Mesenchymal stem cell (in vitro differentiated cells and primary cell): Measurements from ENCODE around the gene MAMDC4.

Source experiments
- DNase-seq: peaks from one replicate; pipeline ENCODE4 v3.0.0-alpha.2; 2013
- H2AFZ ChIP-seq: one replicate; pipeline ENCODE4 v1.6.1; 2013; ENCODE audit warnings: low read depth, mild to moderate bottlenecking, control low read depth, inconsistent platforms, low read length, moderate library complexity
- H2AK5ac ChIP-seq: 2 replicates; pipeline ENCODE4 v1.6.1; 2013; ENCODE audit warnings: low read length, moderate library complexity, mild to moderate bottlenecking, inconsistent platforms; ENCODE audit not compliant: severe bottlenecking
- H2BK120ac ChIP-seq: one replicate; pipeline ENCODE4 v1.6.1; 2013; ENCODE audit warnings: low read depth, mild to moderate bottlenecking, inconsistent platforms, low read length, moderate library complexity
- H2BK12ac ChIP-seq, 2 experiments: one replicate each; pipeline ENCODE4 v1.6.1; 2013; ENCODE audit warnings: inconsistent platforms in 2 of 2, low read length in 2 of 2, mild to moderate bottlenecking in 2 of 2, moderate library complexity in 2 of 2, control low read depth in 1 of 2
- H2BK15ac ChIP-seq: one replicate; pipeline ENCODE4 v1.6.1; 2013; ENCODE audit warnings: mild to moderate bottlenecking, low read depth, inconsistent platforms; ENCODE audit not compliant: poor library complexity, severe bottlenecking
- H2BK5ac ChIP-seq: 2 replicates; pipeline ENCODE4 v1.6.1; 2013; ENCODE audit warnings: low read depth, mild to moderate bottlenecking, low read length, control low read depth, inconsistent platforms; ENCODE audit not compliant: poor library complexity, severe bottlenecking
- H3K14ac ChIP-seq, 2 experiments: one replicate each; pipeline ENCODE4 v1.6.1; 2013; ENCODE audit warnings: inconsistent platforms in 2 of 2, low read length in 2 of 2, control low read depth in 1 of 2, mild to moderate bottlenecking in 1 of 2, moderate library complexity in 1 of 2
- H3K18ac ChIP-seq, 2 experiments: one replicate each; pipeline ENCODE4 v1.6.1; 2013; ENCODE audit warnings: inconsistent platforms in 2 of 2, low read length in 2 of 2, control low read depth in 1 of 2, low read depth in 1 of 2, mild to moderate bottlenecking in 1 of 2
- H3K23ac ChIP-seq, 2 experiments: one replicate each; pipeline ENCODE4 v1.6.1; 2013; ENCODE audit warnings: inconsistent platforms in 2 of 2, low read length in 2 of 2, mild to moderate bottlenecking in 2 of 2, moderate library complexity in 2 of 2, control low read depth in 1 of 2
- H3K27ac ChIP-seq: 2 replicates; pipeline ENCODE4 v1.5.1; 2013; ENCODE audit warnings: mild to moderate bottlenecking, moderate library complexity, low read length, control low read depth, inconsistent platforms; ENCODE audit not compliant: poor library complexity, severe bottlenecking
- H3K27me3 ChIP-seq, 2 experiments: 2 replicates each; pipeline versions ENCODE4 v1.6.1 to v1.7.0; 2013; ENCODE audit warnings: low read length in 2 of 2, mild to moderate bottlenecking in 2 of 2, moderate library complexity in 2 of 2, control low read depth in 1 of 2, inconsistent platforms in 1 of 2; ENCODE audit not compliant: control insufficient read depth in 1 of 2, insufficient read depth in 1 of 2
- H3K36me3 ChIP-seq, 2 experiments: 2 replicates each; pipeline versions ENCODE4 v1.6.1 to v1.7.0; 2013; ENCODE audit warnings: low read length in 2 of 2, control low read depth in 1 of 2, inconsistent platforms in 1 of 2, low read depth in 1 of 2, mild to moderate bottlenecking in 1 of 2; ENCODE audit not compliant: insufficient read depth in 2 of 2, control insufficient read depth in 1 of 2
- H3K4ac ChIP-seq, 2 experiments: one replicate each; pipeline ENCODE4 v1.6.1; 2013; ENCODE audit warnings: inconsistent platforms in 2 of 2, low read length in 2 of 2, mild to moderate bottlenecking in 2 of 2, moderate library complexity in 2 of 2, control low read depth in 1 of 2, low read depth in 1 of 2
- H3K4me1 ChIP-seq: 2 replicates; pipeline ENCODE4 v1.6.1; 2013; ENCODE audit warnings: low read depth, low read length, control low read depth; ENCODE audit not compliant: control insufficient read depth, insufficient read depth
- H3K4me2 ChIP-seq: 2 replicates; pipeline ENCODE4 v1.6.1; 2013; ENCODE audit warnings: low read length, mild to moderate bottlenecking, inconsistent platforms; ENCODE audit not compliant: poor library complexity, severe bottlenecking
- H3K4me3 ChIP-seq, 2 experiments: 2 replicates each; pipeline versions ENCODE4 v1.5.1 to v1.7.0; 2013; ENCODE audit warnings: low read length in 2 of 2, mild to moderate bottlenecking in 2 of 2, control low read depth in 1 of 2, low read depth in 1 of 2; ENCODE audit not compliant: insufficient read depth in 1 of 2
- H3K79me1 ChIP-seq: replicated peaks from 2 replicates; pipeline ENCODE4 v1.6.1; 2013; ENCODE audit warnings: mild to moderate bottlenecking, control low read depth, low read length, inconsistent platforms; ENCODE audit not compliant: poor library complexity, severe bottlenecking
- H3K9ac ChIP-seq: 2 replicates; pipeline ENCODE4 v1.7.0; 2013; ENCODE audit warnings: mild to moderate bottlenecking, low read length, moderate library complexity
- H3K9me3 ChIP-seq: 2 replicates; pipeline ENCODE4 v1.7.0; 2013; ENCODE audit warnings: mild to moderate bottlenecking, low read length; ENCODE audit not compliant: control insufficient read depth
- H4K8ac ChIP-seq: one replicate; pipeline ENCODE4 v1.6.1; 2013; ENCODE audit warnings: inconsistent platforms, mild to moderate bottlenecking, low read length, moderate library complexity
- H4K91ac ChIP-seq: one replicate; pipeline ENCODE4 v1.6.1; 2013; ENCODE audit warnings: mild to moderate bottlenecking, low read length, inconsistent platforms
- WGBS: methylation state at CpG from one replicate; pipeline ENCODE4 v1.1.7; 2013; ENCODE audit warnings: mixed read lengths; 5-methylcytosine and 5-hydroxymethylcytosine counted together

Gene MAMDC4

GRCh38 chr9:136852664-136853595 is 784 bp downstream of the MAMDC4 start:
- Histone ChIP-seq H3K36me3 (peaks cover 0 to 61% of the 10 kb centered on the region in 2 experiments), H3K4me3 (no peak overlapping the region), H3K18ac (peak overlapping the region in 1 of 2 experiments; percentile 30), H3K79me1 (peaks cover 23% of the 10 kb centered on the region), H3K9ac (no peak overlapping the region), H3K4ac (no peak overlapping the region), H2AFZ (no peak overlapping the region), H3K14ac (no peak overlapping the region), H2BK15ac (no peak overlapping the region), H4K91ac (no peak overlapping the region), H3K9me3 (no peaks in the 10 kb centered on the region), H4K8ac (peak overlapping the region; percentile 19), H2BK5ac (no peak overlapping the region), H3K27me3 (no peaks in the 10 kb centered on the region), H2BK120ac (no peak overlapping the region), H3K23ac (no peak overlapping the region), H2AK5ac (no peak overlapping the region), H2BK12ac (no peak overlapping the region), H3K4me2 (no peak overlapping the region), H3K4me1 (peaks cover 62% of the 10 kb centered on the region), H3K27ac (no peak overlapping the region)
- DNase-seq, result no peak
- WGBS, result 93% methylated on average over 29 of the region's 29 CpGs

GRCh38 chr9:136853596-136854112 is 1.5 kb downstream of the MAMDC4 start:
- Histone ChIP-seq H3K27ac (no peak overlapping the region), H2BK12ac (no peak overlapping the region), H2BK15ac (no peak overlapping the region), H3K18ac (no peak overlapping the region), H3K79me1 (peaks cover 22% of the 10 kb centered on the region), H3K4me3 (no peak overlapping the region), H4K8ac (peak overlapping the region; percentile 56), H3K23ac (no peak overlapping the region), H3K4ac (no peak overlapping the region), H2BK5ac (no peak overlapping the region), H3K9me3 (no peaks in the 10 kb centered on the region), H3K27me3 (no peaks in the 10 kb centered on the region), H3K14ac (no peak overlapping the region), H3K4me2 (no peak overlapping the region), H3K36me3 (peaks cover 0 to 68% of the 10 kb centered on the region in 2 experiments), H3K4me1 (peaks cover 67% of the 10 kb centered on the region), H4K91ac (no peak overlapping the region), H2AFZ (no peak overlapping the region), H3K9ac (no peak overlapping the region), H2BK120ac (no peak overlapping the region), H2AK5ac (no peak overlapping the region)
- WGBS, result 90% methylated on average over 18 of the region's 18 CpGs
- no peak for DNase-seq

GRCh38 chr9:136854113-136854841 is 2.1 kb downstream of the MAMDC4 start:
- H3K9me3 ChIP-seq, result no peaks in the 10 kb centered on the region
- H2BK15ac ChIP-seq, result no peak overlapping the region
- H3K27me3 ChIP-seq, result no peaks in the 10 kb centered on the region
- no peak overlapping the region for H4K91ac ChIP-seq
- H3K79me1 ChIP-seq, result peaks cover 25% of the 10 kb centered on the region
- no peak overlapping the region for H2BK120ac ChIP-seq
- H3K4me1 ChIP-seq, result peaks cover 73% of the 10 kb centered on the region
- no peak overlapping the region for H2AK5ac ChIP-seq
- H2AFZ ChIP-seq, result no peak overlapping the region
- H3K23ac ChIP-seq, result no peak overlapping the region
- no peak overlapping the region for H3K9ac ChIP-seq
- H3K27ac ChIP-seq, result no peak overlapping the region
- WGBS, result 92% methylated on average over 30 of the region's 30 CpGs
- no peak overlapping the region for H2BK5ac ChIP-seq
- H2BK12ac ChIP-seq, result no peak overlapping the region
- no peak overlapping the region for H3K4me2 ChIP-seq
- DNase-seq, result no peak
- H3K4ac ChIP-seq, result no peak overlapping the region
- no peak overlapping the region for H3K18ac ChIP-seq
- no peak overlapping the region for H3K4me3 ChIP-seq
- no peak overlapping the region for H4K8ac ChIP-seq
- H3K36me3 ChIP-seq, result peaks cover 0 to 74% of the 10 kb centered on the region in 2 experiments
- no peak overlapping the region for H3K14ac ChIP-seq
